ENCODE measurements around the gene FAM193A. TPM values are rescaled to one million over a fixed set of nuclear protein-coding genes. Genes with fewer than 3 reads are reported as not detected.

The FAM193A gene
- polyA plus RNA-seq, 1 experiment, result 5.9 TPM

DNA sequence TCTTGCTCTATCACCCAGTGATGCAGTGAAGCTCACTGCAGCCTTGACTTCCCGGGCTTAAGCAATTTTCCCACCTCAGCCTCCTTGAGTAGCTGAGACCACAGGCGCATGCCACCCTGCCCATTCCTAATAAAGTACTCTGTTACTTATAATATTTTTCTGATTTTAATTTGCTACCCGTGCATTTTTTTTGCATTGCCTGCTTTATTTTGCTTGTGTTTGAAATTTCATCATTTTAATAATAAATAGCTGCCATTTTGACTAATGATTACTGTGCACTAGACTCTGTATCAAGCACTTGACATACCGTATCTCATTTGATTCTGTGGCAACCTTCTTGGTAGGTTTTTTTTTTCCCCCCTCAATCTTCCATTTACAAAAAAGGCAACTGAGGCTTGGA, 41.7 kb downstream of the FAM193A start:
- Histone ChIP-seq H3K36me3 (ENCODE audit: control insufficient read depth, insufficient read depth, low read length) (no peaks in the 10 kb centered on the region), H3K27me3 (ENCODE audit: control insufficient read depth, insufficient read depth, low read length) (no peaks in the 10 kb centered on the region), H3K4me3 (ENCODE audit: low read depth, low read length) (no peak overlapping the region)
- ChIA-PET CTCF (no interaction called here), POLR2A (no interaction called here)
- no peak for DNase-seq (ENCODE audit: low read depth)
- TF ChIP-seq, protein P1, sequence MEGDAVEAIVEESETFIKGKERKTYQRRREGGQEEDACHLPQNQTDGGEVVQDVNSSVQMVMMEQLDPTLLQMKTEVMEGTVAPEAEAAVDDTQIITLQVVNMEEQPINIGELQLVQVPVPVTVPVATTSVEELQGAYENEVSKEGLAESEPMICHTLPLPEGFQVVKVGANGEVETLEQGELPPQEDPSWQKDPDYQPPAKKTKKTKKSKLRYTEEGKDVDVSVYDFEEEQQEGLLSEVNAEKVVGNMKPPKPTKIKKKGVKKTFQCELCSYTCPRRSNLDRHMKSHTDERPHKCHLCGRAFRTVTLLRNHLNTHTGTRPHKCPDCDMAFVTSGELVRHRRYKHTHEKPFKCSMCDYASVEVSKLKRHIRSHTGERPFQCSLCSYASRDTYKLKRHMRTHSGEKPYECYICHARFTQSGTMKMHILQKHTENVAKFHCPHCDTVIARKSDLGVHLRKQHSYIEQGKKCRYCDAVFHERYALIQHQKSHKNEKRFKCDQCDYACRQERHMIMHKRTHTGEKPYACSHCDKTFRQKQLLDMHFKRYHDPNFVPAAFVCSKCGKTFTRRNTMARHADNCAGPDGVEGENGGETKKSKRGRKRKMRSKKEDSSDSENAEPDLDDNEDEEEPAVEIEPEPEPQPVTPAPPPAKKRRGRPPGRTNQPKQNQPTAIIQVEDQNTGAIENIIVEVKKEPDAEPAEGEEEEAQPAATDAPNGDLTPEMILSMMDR (IDR thresholded peaks at IDR 0.05; ENCODE audit: insufficient read depth, low read depth, low read length), result no peak

DNA sequence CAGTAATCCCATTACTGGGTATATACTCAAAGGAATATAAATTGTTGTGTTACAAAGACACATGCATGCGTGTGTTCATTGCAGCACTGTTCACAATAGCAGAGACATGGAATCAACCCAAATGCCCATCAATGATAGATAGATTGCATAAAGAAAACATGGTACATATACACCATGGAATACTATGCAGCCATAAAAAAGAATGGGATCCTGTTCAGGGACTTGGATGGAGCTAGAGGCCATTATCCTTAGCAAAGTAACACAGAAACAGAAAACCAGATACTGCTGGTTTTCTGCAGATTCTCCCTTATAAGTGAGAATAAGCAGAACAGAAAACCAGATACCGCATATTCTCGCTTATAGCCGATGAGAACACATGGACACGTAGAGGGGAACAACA, 43.5 kb downstream of the FAM193A start:
- H3K4me3 ChIP-seq (ENCODE audit: low read depth, low read length), result no peak overlapping the region
- TF ChIP-seq, protein P1 (IDR thresholded peaks at IDR 0.05; ENCODE audit: insufficient read depth, low read depth, low read length), result no peak
- ChIA-PET CTCF (no interaction called here), POLR2A (no interaction called here)
- no peak for DNase-seq (ENCODE audit: low read depth)
- H3K27me3 ChIP-seq (ENCODE audit: control insufficient read depth, insufficient read depth, low read length), result no peaks in the 10 kb centered on the region
- H3K36me3 ChIP-seq (ENCODE audit: control insufficient read depth, insufficient read depth, low read length), result no peaks in the 10 kb centered on the region

DNA sequence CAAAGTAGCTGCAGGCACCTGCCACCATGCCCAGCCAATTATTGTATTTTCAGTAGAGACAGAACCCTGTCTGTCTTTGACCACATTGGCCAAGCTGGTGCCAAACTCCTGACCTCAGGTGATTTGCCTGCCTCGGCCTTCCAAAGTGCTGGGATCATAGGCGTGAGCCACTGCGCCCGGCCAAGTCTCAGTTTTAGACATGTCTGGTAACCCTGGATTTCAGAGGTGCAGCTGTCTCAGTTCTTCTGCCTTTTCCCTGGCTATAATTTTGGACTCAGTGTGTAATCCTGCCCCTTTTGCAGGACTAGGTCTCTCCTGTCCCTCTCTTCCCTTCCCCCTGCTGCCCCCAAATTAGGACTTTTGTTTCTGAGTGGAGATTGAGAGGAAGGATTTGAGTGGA, 46.6 kb downstream of the FAM193A start:
- CTCF ChIA-PET, result no interaction called here
- H3K4me3 ChIP-seq (ENCODE audit: low read depth, low read length), result no peak overlapping the region
- POLR2A ChIA-PET, result no interaction called here

GRCh38 chr4:2583517-2583916, 47.1 kb downstream of the FAM193A start:
- Histone ChIP-seq H3K4me3 (ENCODE audit: low read depth, low read length) (no peak overlapping the region), H3K27me3 (ENCODE audit: control insufficient read depth, insufficient read depth, low read length) (no peaks in the 10 kb centered on the region), H3K36me3 (ENCODE audit: control insufficient read depth, insufficient read depth, low read length) (no peaks in the 10 kb centered on the region)
- peak; percentile 1 for DNase-seq (ENCODE audit: low read depth)
- TF ChIP-seq, protein P1 (IDR thresholded peaks at IDR 0.05; ENCODE audit: insufficient read depth, low read depth, low read length), result no peak
- ChIA-PET CTCF (interaction anchor here (1.6 kb wide), 1 partner anchor 13 kb away, joined by 3 read pairs; no protein-coding TSS in a partner anchor), POLR2A (no interaction called here)

More for the DNA sequence above, 46.6 kb downstream of the FAM193A start:
- Histone ChIP-seq H3K36me3 (ENCODE audit: control insufficient read depth, insufficient read depth, low read length) (no peaks in the 10 kb centered on the region), H3K27me3 (ENCODE audit: control insufficient read depth, insufficient read depth, low read length) (no peaks in the 10 kb centered on the region)
- TF ChIP-seq, protein P1 (IDR thresholded peaks at IDR 0.05; ENCODE audit: insufficient read depth, low read depth, low read length), result no peak
- no peak for DNase-seq (ENCODE audit: low read depth)

DNA sequence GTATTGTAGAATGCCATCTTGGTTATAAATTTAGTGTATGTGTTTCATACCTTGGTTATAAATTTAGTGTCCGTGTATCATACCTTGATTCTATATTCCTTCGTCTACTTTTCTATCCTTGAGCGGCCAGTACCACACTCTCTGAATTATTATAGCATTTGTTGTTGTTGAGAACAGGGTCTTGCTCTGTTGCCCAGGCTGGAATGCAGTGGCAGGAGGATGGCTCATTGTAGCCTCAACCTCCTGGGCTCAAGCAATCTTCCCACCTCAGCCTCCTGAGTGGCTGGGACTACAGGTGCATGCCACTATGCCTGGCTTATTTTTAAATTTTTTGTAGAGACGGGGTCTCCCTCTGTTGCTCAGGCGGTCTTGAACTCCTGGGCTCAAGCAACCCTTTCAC, 50.1 kb downstream of the FAM193A start:
- H3K36me3 ChIP-seq (ENCODE audit: control insufficient read depth, insufficient read depth, low read length), result no peaks in the 10 kb centered on the region
- CTCF ChIA-PET, result no interaction called here
- TF ChIP-seq, protein P1 (IDR thresholded peaks at IDR 0.05; ENCODE audit: insufficient read depth, low read depth, low read length), result no peak
- POLR2A ChIA-PET, result no interaction called here
- no peaks in the 10 kb centered on the region for H3K27me3 ChIP-seq (ENCODE audit: control insufficient read depth, insufficient read depth, low read length)
- H3K4me3 ChIP-seq (ENCODE audit: low read depth, low read length), result no peak overlapping the region
- DNase-seq (ENCODE audit: low read depth), result no peak
